D721Med (cell line): ENCODE measurements around the gene PSME3IP1.
"Not testable (repeated sequence)": the region's sequence is repeated elsewhere in the genome, so short reads cannot be mapped to it uniquely, and the experiment has no call there.

Source experiments
- DNase-seq: peaks from one replicate; pipeline ENCODE4 v3.0.0; 2011; ENCODE audit warnings: low spot score; ENCODE audit not compliant: insufficient read length
- FAIRE-seq: peaks from 2 replicates; lab custom pipeline; 2011; peaks lifted over from hg19 to GRCh38; lab: Jason Lieb, UNC
- TF ChIP-seq, protein P1 (sequence below): IDR thresholded peaks from 2 replicates; pipeline ENCODE4 v1.5.1; 2012; ENCODE audit warnings: mild to moderate bottlenecking, control low read depth; ENCODE audit not compliant: insufficient read depth; ENCODE audit errors: missing control alignments

Gene PSME3IP1

DNA sequence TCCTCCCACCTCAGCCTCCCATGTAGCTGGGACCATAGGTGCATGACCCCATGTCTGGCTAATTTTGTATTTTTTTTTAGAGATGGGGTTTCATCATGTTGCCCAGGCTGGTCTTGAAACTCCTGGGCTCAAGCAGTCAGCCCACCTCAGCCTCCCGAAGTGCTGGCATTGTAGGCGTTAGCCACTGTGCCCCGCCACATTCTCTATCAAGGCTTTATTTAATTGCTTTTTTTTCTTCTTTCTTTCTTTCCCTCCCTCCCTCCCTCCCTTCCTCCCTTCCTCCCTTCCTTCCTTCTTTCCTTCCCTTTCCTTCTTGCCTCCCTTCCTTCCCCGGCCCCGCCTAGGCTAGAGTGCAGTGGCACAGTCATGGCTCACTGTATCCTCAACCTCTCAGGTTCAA lies 23.9 kb upstream of the PSME3IP1 start:
- no peak for DNase-seq
- FAIRE-seq: no peak
- TF ChIP-seq, protein P1, sequence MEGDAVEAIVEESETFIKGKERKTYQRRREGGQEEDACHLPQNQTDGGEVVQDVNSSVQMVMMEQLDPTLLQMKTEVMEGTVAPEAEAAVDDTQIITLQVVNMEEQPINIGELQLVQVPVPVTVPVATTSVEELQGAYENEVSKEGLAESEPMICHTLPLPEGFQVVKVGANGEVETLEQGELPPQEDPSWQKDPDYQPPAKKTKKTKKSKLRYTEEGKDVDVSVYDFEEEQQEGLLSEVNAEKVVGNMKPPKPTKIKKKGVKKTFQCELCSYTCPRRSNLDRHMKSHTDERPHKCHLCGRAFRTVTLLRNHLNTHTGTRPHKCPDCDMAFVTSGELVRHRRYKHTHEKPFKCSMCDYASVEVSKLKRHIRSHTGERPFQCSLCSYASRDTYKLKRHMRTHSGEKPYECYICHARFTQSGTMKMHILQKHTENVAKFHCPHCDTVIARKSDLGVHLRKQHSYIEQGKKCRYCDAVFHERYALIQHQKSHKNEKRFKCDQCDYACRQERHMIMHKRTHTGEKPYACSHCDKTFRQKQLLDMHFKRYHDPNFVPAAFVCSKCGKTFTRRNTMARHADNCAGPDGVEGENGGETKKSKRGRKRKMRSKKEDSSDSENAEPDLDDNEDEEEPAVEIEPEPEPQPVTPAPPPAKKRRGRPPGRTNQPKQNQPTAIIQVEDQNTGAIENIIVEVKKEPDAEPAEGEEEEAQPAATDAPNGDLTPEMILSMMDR: no peak

GRCh38 chr16:57208926-57209325 lies 23.1 kb upstream of the PSME3IP1 start:
- FAIRE-seq (no peak), DNase-seq (no peak)
- TF ChIP-seq, protein P1: no peak

GRCh38 chr16:57204675-57205074 lies 18.8 kb upstream of the PSME3IP1 start:
- TF ChIP-seq, protein P1: no peak
- FAIRE-seq: no peak

DNA sequence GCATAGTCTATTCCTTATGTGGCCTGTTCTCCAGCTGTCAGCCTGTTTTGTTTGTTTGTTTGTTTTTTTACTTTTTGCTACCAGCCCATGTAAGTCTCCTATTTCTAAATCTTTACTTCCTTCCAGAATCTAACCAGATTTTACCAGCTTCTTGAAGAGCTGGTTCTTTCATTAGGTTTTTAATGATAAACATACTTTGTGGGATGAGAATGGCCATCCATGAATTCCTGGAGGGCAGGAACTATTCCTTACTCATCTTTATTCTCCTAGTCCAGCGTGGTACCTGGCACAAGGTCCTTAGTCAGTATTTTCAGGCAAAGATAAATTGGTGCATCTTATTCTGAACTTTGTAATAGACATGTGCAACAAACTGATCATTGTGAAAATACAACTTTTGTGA lies 17.6 kb upstream of the PSME3IP1 start:
- TF ChIP-seq, protein P1: no peak
- FAIRE-seq (no peak), DNase-seq (no peak)

More at GRCh38 chr16:57204675-57205074, 18.8 kb upstream of the PSME3IP1 start:
- no peak for DNase-seq

DNA sequence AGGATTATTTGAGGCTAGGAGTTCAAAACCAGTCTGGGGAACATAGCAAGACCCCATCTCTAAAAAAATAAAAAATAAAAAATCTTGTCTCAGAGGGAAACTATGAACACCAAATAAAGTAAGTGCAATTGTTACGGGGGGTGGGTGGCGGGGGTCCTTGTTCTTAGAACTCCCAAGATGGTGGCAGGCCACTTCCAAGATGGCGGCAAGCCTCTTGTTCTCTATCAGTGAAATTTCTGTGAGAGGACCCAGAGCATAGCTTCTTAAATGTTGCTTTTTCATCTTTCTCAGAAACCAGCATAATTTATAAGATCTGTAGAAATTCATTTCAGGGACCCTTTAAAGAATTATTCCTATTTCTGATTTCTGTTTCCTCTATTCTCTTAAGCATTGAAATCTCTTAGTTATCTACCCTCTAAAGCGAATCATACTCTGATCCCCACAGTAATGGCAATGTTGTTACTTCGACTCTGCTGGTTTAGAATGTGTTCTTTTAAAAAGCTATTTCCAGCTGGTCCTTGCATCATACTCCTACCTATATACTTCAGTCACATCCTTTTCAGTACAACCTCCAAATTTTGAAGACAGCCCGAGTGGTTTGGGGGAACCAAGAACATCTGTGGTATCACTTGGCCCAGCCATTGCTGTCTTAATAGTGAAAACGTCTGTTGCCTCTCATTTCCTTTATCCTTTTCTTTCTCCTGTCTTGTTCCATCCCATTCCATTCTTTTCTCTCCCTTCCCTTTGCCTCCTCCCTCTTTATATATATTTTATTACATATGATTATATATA lies 16.5 kb upstream of the PSME3IP1 start:
- TF ChIP-seq, protein P1: no peak
- FAIRE-seq: no peak
- no peak for DNase-seq

GRCh38 chr16:57200926-57201325 lies 15.1 kb upstream of the PSME3IP1 start:
- not testable (repeated sequence) for FAIRE-seq

DNA sequence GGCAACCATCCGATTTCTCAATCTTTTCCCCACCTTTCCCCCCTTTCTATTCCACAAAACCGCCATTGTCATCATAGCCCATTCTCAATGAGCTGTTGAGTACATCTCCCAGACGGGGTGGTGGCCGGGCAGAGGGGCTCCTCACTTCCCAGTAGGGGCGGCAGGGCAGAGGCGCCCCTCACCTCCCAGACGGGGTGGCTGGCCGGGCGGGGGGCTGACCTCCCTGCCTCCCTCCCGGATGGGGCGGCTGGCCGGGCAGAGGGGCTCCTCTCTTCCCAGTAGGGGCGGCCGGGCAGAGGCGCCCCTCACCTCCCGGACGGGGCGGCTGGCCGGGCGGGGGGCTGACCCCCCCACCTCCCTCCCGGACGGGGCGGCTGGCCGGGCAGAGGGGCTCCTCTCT lies 14.5 kb upstream of the PSME3IP1 start:
- DNase-seq, FAIRE-seq: not testable (repeated sequence)

More at GRCh38 chr16:57200926-57201325, 15.1 kb upstream of the PSME3IP1 start:
- DNase-seq: not testable (repeated sequence)

GRCh38 chr16:57196753-57197152 lies 10.9 kb upstream of the PSME3IP1 start:
- DNase-seq: no peak
- FAIRE-seq: no peak
- TF ChIP-seq, protein P1: no peak
